ENCODE data around the gene FBXW11. TPM values are rescaled to one million over a fixed set of nuclear protein-coding genes. Genes with fewer than 3 reads are reported as not detected.

The FBXW11 gene
- total and polyA plus RNA-seq, 2 of the 8 experiments (the other 6 are each of a cell fraction or from before 2014, with no cell fraction given), result 45.0 to 75.6 TPM

GRCh38 chr5:171908638-171909037, 97.8 kb downstream of the FBXW11 start (continued):
- TF ChIP-seq KDM5A (IDR thresholded peaks at IDR 0.05; ENCODE audit: low read length) (no peak), CHD1 (IDR thresholded peaks at IDR 0.05; ENCODE audit: low read depth, low read length) (no peak), BCL11A (IDR thresholded peaks at IDR 0.05; ENCODE audit: low read depth in 2 of 2, low read length in 2 of 2) (no peak)

Data from H1 (cell line).